Measurements from ENCODE around the gene CD40LG.

- TF ChIP-seq CTCF (IDR thresholded peaks at IDR 0.05; ENCODE audit: borderline replicate concordance, extremely low read depth, low read length, poor library complexity, severe bottlenecking), result no peak
- TF ChIP-seq EZH2 (IDR thresholded peaks at IDR 0.05; ENCODE audit: borderline replicate concordance, low read depth, low read length, severe bottlenecking), result no peak
These were observed 11.8 kb upstream of the CD40LG start for GRCh38 chrX:136636121-136636520.

All from DND-41 (cell line).